GM19239 (cell line): ENCODE results near the gene IMMT.

Source experiments
- DNase-seq: peaks from one replicate; pipeline ENCODE4 v3.0.0; 2011; ENCODE audit warnings: low spot score; ENCODE audit not compliant: insufficient read length
- FAIRE-seq: peaks from 2 replicates; lab custom pipeline; 2011; peaks lifted over from hg19 to GRCh38; lab: Jason Lieb, UNC

Gene IMMT

DNA sequence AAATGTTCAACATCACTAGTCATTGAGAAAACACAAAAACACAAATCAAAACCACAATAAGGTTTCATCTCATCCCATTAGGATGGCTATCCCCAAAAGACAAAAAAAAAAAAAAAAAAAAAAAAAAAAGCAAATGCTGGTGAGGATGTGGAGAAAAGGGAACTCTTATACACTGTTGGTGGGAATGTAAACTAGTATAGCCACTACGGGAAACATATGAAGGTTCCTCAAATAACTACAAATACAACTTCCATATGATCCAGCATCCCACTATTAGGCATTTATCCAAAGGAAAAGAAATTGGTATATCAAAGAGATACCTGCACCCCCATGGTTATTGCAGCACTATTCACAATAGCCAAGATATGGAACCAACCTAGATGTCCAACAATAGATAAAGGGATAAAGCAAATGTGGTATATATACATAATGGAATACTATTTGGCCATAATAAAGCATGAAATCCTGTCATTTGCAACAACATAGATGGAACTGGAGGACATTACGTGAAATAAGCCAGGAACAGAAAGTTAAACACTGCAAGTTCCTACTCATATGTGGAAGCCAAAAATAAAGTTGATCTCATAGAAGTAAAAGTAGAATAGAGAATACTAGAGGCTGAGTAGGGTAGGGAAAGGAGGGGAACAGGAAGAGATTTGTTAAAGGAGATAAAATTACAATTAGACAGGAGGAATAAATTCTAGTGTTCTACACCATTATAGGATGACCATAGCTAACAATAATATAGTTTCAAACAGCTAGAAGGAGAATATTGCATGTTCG is 98.0 kb downstream of the IMMT start:
- no peak for FAIRE-seq

DNA sequence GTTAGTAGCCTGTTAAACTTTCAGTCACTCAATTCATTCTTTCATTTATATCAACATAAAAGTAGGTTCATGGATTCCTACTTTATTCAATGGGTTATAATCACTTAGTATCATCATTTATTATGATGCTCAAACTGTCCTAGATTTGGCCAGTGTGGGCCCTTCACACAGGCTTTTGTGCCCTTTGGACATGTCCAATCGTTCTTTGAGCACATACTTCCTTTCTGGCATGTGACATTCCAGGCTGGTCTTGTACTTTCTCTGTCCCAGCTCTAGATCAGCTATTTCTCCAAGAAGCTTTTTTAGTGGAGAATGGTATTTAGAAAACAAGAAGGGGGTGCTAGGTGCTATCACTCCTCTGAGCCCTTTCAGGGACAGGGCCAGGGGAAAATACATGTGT is 101.0 kb downstream of the IMMT start:
- FAIRE-seq (no peak), DNase-seq (no peak)

More for the DNA sequence above, 98.0 kb downstream of the IMMT start:
- DNase-seq = no peak
